Ishikawa (cell line): ENCODE measurements around the gene ACTN4.

Experiments
- RAD21 ChIP-seq: IDR thresholded peaks from 2 replicates; pipeline ENCODE4 v1.6.1; 2012; ENCODE audit warnings: low read depth
- TCF12 ChIP-seq: IDR thresholded peaks from 2 replicates; pipeline ENCODE4 v1.6.1; 2012; ENCODE audit warnings: low read depth
- YY1 ChIP-seq: IDR thresholded peaks from 2 replicates; pipeline ENCODE4 v1.6.1; 2012; ENCODE audit warnings: low read depth

DNA sequence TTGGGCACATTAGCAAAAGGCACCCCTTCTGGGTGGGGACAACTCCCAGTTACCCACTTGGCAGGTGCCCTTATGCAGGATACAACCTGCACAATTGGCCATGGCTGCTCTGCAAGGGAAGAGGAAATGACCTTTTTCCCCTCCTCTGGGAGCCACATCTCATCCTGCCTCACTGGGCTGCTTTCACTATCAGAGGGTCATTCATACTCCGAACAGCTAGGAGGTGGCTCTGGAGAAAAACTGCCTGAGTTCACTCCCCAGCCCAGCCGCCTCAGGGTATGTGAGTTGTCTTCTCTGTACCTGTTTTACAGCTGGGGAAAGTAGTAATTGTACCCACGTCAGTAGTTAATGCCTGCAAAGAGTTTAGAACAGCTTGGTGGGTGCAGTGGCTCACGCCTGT lies 7.1 kb upstream of the ACTN4 start:
- no peak for TF ChIP-seq RAD21
- TF ChIP-seq YY1: no peak
- TF ChIP-seq TCF12: no peak
